RWPE1 (cell line): Measurements from ENCODE around the gene ITGB3BP.
A peak's percentile ranks its signal among the peaks of the same experiment; 100 is the strongest.

ENCODE experiments used
- CTCF ChIA-PET: fragments of 350-600 bp; sonication (Branson Sonifier 250); formaldehyde crosslinking; extraction: SDS; loops from one replicate; lab custom pipeline; 2021; lab: Yijun Ruan, JAX
- POLR2A ChIA-PET: fragments of 400-600 bp; formaldehyde crosslinking; extraction: SDS; loops from one replicate; lab custom pipeline; 2020; ENCODE audit warnings: antibody characterized with exemption; ENCODE audit not compliant: low non-redundant PET; lab: Yijun Ruan, JAX
- DNase-seq: peaks from one replicate; pipeline ENCODE4 v3.0.0; 2012; ENCODE audit warnings: low spot score
- H3K27ac ChIP-seq: fragments of 450-650 bp; 2 replicates; pipeline ENCODE4 v1.5.1; 2017
- CTCF ChIP-seq: fragments of 450-650 bp; conservative IDR thresholded peaks from 2 replicates; pipeline ENCODE4 v1.5.1; 2017; ENCODE audit warnings: low read depth, mild to moderate bottlenecking

Gene ITGB3BP

GRCh38 chr1:63557365-63557987, 34.5 kb upstream of the ITGB3BP start:
- ChIA-PET CTCF (no interaction called here), POLR2A (no interaction called here)
- no peak overlapping the region for H3K27ac ChIP-seq
- TF ChIP-seq CTCF = peak; percentile 39
- no peak for DNase-seq

GRCh38 chr1:63555480-63555879, 32.5 kb upstream of the ITGB3BP start:
- TF ChIP-seq CTCF = no peak
- H3K27ac ChIP-seq = no peak overlapping the region
- ChIA-PET POLR2A (no interaction called here), CTCF (no interaction called here)
- DNase-seq = no peak

GRCh38 chr1:63548877-63549276, 25.9 kb upstream of the ITGB3BP start:
- ChIA-PET CTCF (no interaction called here), POLR2A (no interaction called here)
- TF ChIP-seq CTCF = no peak
- no peak overlapping the region for H3K27ac ChIP-seq
- no peak for DNase-seq

GRCh38 chr1:63548303-63548702, 25.3 kb upstream of the ITGB3BP start:
- no peak overlapping the region for H3K27ac ChIP-seq
- CTCF ChIA-PET = no interaction called here
- TF ChIP-seq CTCF = no peak
- no peak for DNase-seq
- POLR2A ChIA-PET = no interaction called here

GRCh38 chr1:63547621-63548294, 24.7 kb upstream of the ITGB3BP start:
- peak overlapping the region; percentile 24; the same call in 1 of the 2 replicates for H3K27ac ChIP-seq
- POLR2A ChIA-PET = no interaction called here
- CTCF ChIA-PET = no interaction called here
- DNase-seq = peak; percentile 32
- TF ChIP-seq CTCF = no peak

GRCh38 chr1:63545780-63546179, 22.8 kb upstream of the ITGB3BP start:
- CTCF ChIA-PET = interaction anchor here (0.6 kb wide), 1 partner anchor 8 kb away, joined by 3 read pairs; no protein-coding TSS in a partner anchor
- POLR2A ChIA-PET = no interaction called here
- peak; percentile 27 for DNase-seq
- no peak for TF ChIP-seq CTCF
- H3K27ac ChIP-seq = peak overlapping the region; percentile 60
